Measurements from ENCODE around the gene GAMT. TPM values are rescaled to one million over a fixed set of nuclear protein-coding genes. Genes with fewer than 3 reads are reported as not detected.

The GAMT gene
- total and polyA plus RNA-seq, 2 experiments from 2014 or later: 21.5 to 36.9 TPM

- no peak for TF ChIP-seq ZNF114 (CRISPR knock-in tag; IDR thresholded peaks at IDR 0.05)
- TF ChIP-seq STAT1 (IDR thresholded peaks at IDR 0.05; ENCODE audit: unreplicated experiment): no peak
- TF ChIP-seq CTCF (conservative IDR thresholded peaks at IDR 0.05; ENCODE audit: low read depth in 2 of 2): no peak
- no peak for TF ChIP-seq REST (IDR thresholded peaks at IDR 0.05; ENCODE audit: unreplicated experiment)
- TF ChIP-seq ZNF462 (CRISPR knock-in tag; IDR thresholded peaks at IDR 0.05): no peak
- no peak for TF ChIP-seq ZNF331 (CRISPR knock-in tag; IDR thresholded peaks at IDR 0.05; ENCODE audit: low read depth)
- no peak for TF ChIP-seq POLR2AphosphoS5 (IDR thresholded peaks at IDR 0.05; ENCODE audit: low read depth)
- no peak for TF ChIP-seq NANOG (IDR thresholded peaks at IDR 0.05; ENCODE audit: borderline replicate concordance)
- no peak for TF ChIP-seq EZH2phosphoT487 (IDR thresholded peaks at IDR 0.05; ENCODE audit: unreplicated experiment)
- TF ChIP-seq ETS1 (IDR thresholded peaks at IDR 0.05): no peak
- TF ChIP-seq EZH2 (IDR thresholded peaks at IDR 0.05; ENCODE audit: low read depth, unreplicated experiment): no peak
- no peak for TF ChIP-seq CREB1 (CRISPR knock-in tag; IDR thresholded peaks at IDR 0.05; ENCODE audit: low read depth)
- no peak for TF ChIP-seq JUNB (IDR thresholded peaks at IDR 0.05; ENCODE audit: unreplicated experiment)
- H3K27ac Mint-ChIP-seq: no peak overlapping the region
- H3K9me3 Mint-ChIP-seq: no peaks in the 10 kb centered on the region
- Histone ChIP-seq H3K4me1 (ENCODE audit: insufficient read depth) (no peaks in the 10 kb centered on the region), H3K27ac (ENCODE audit: low read depth) (no peak overlapping the region), H3F3A (replicated peaks; ENCODE audit: low read depth) (peaks cover 18% of the 10 kb centered on the region), H3K27me3 (ENCODE audit: insufficient read depth) (no peaks in the 10 kb centered on the region), H3K4me3 (no peak overlapping the region), H3K79me2 (replicated peaks; ENCODE audit: insufficient read depth) (no peaks in the 10 kb centered on the region), H4K20me1 (replicated peaks; ENCODE audit: insufficient read depth) (peaks cover 5% of the 10 kb centered on the region; the same call in 1 of the 2 replicates), H3K4me2 (no peak overlapping the region), H3K36me3 (ENCODE audit: insufficient read depth) (no peaks in the 10 kb centered on the region), H3K9me2 (ENCODE audit: insufficient read depth) (no peaks in the 10 kb centered on the region), H2AFZ (no peak overlapping the region)
- ATAC-seq (no peak), DNase-seq (ENCODE audit: low spot score) (no peak)
- peaks cover 31% of the 10 kb centered on the region for H3K36me3 Mint-ChIP-seq (ENCODE audit: low read depth)
- H3K4me3 Mint-ChIP-seq: no peak overlapping the region
- H3K4me1 Mint-ChIP-seq: no peaks in the 10 kb centered on the region
- H3K27me3 Mint-ChIP-seq (ENCODE audit: insufficient read depth, low read depth, poor library complexity): peaks cover 1% of the 10 kb centered on the region
These were observed 10.4 kb downstream of the GAMT start for GRCh38 chr19:1390890-1391423.

Measured in GM23338 (cell line).